Measurements from ENCODE around the gene KIF19. TPM values are rescaled to one million over a fixed set of nuclear protein-coding genes. Genes with fewer than 3 reads are reported as not detected.

The KIF19 gene
- total RNA-seq, 6 donors from 2014 or later, result 0.46 to 13.7 (median 3.8) TPM

- H3K27me3 ChIP-seq, result peaks cover 0 to 41% (median 19%) of the 10 kb centered on the region in 4 donors
- H3K36me3 ChIP-seq, result no peaks in the 10 kb centered on the region
- 5 to 6% methylated on average over 29 to 38 of the region's 55 CpGs for WGBS, 2 donors
- ATAC-seq (ENCODE audit: low FRiP score in 2 of 2) (no peak), DNase-seq (peak in 1 of 2 donors; percentile 79)
- H3K4me3 ChIP-seq, result no peak overlapping the region
- H3K9me3 ChIP-seq, result no peaks in the 10 kb centered on the region
- H3K4me1 ChIP-seq, result peaks cover 0 to 12% (median 2%) of the 10 kb centered on the region in 4 donors
- TF ChIP-seq POLR2A (IDR thresholded peaks at IDR 0.05) (no peak), POLR2AphosphoS5 (IDR thresholded peaks at IDR 0.05) (no peak), EP300 (IDR thresholded peaks at IDR 0.05) (no peak)
- H3K27ac ChIP-seq, result no peak overlapping the region
Observed at GRCh38 chr17:74351552-74352210, 25.7 kb downstream of the KIF19 start.

GRCh38 chr17:74353446-74354060, 27.5 kb downstream of the KIF19 start:
- peaks cover 6 to 22% (median 10%) of the 10 kb centered on the region in 4 donors for H3K4me1 ChIP-seq
- ATAC-seq (ENCODE audit: low FRiP score in 2 of 2) (no peak), DNase-seq (no peak)
- peaks cover 0 to 57% (median 31%) of the 10 kb centered on the region in 4 donors for H3K27me3 ChIP-seq
- TF ChIP-seq POLR2AphosphoS5 (IDR thresholded peaks at IDR 0.05) (no peak), EP300 (IDR thresholded peaks at IDR 0.05) (no peak), POLR2A (IDR thresholded peaks at IDR 0.05) (no peak), CTCF (IDR thresholded peaks at IDR 0.05) (no peak)
- H3K9me3 ChIP-seq, result no peaks in the 10 kb centered on the region
- H3K4me3 ChIP-seq, result no peak overlapping the region
- no peaks in the 10 kb centered on the region for H3K36me3 ChIP-seq
- WGBS, 2 donors, result 69 to 73% methylated on average over 10 of the region's 10 CpGs
- H3K27ac ChIP-seq, result no peak overlapping the region

- TF ChIP-seq POLR2A (IDR thresholded peaks at IDR 0.05) (no peak), POLR2AphosphoS5 (IDR thresholded peaks at IDR 0.05) (no peak), EP300 (IDR thresholded peaks at IDR 0.05) (no peak), CTCF (IDR thresholded peaks at IDR 0.05) (peak in 5 of 6 experiments; percentile 16 to 64 (median 44))
- DNase-seq (peak; percentile 45 to 92), ATAC-seq (ENCODE audit: low FRiP score in 2 of 2) (peak in 1 of 2 donors; percentile 41)
- WGBS, 2 donors, result 10 to 16% methylated on average over 10 to 28 of the region's 29 CpGs
- peaks cover 0 to 57% (median 31%) of the 10 kb centered on the region in 4 donors for H3K27me3 ChIP-seq
- no peaks in the 10 kb centered on the region for H3K36me3 ChIP-seq
- no peak overlapping the region for H3K4me3 ChIP-seq
- H3K9me3 ChIP-seq, result no peaks in the 10 kb centered on the region
- peaks cover 6 to 22% (median 10%) of the 10 kb centered on the region in 4 donors for H3K4me1 ChIP-seq
- H3K27ac ChIP-seq, result no peak overlapping the region
Observed at GRCh38 chr17:74354123-74354522, 28.1 kb downstream of the KIF19 start.

GRCh38 chr17:74354561-74354960, 28.5 kb downstream of the KIF19 start:
- Histone ChIP-seq H3K4me3 (no peak overlapping the region), H3K9me3 (no peaks in the 10 kb centered on the region), H3K27ac (no peak overlapping the region), H3K4me1 (peaks cover 6 to 22% (median 10%) of the 10 kb centered on the region in 4 donors), H3K36me3 (no peaks in the 10 kb centered on the region), H3K27me3 (peaks cover 0 to 57% (median 31%) of the 10 kb centered on the region in 4 donors)
- TF ChIP-seq EP300 (IDR thresholded peaks at IDR 0.05) (no peak), CTCF (IDR thresholded peaks at IDR 0.05) (no peak), POLR2A (IDR thresholded peaks at IDR 0.05) (no peak), POLR2AphosphoS5 (IDR thresholded peaks at IDR 0.05) (no peak)
- WGBS, 2 donors, result 77 to 80% methylated on average over 2 to 10 of the region's 10 CpGs
- ATAC-seq (ENCODE audit: low FRiP score in 2 of 2) (no peak), DNase-seq (peak in 1 of 2 donors; percentile 44)

GRCh38 chr17:74355065-74355464, 29.0 kb downstream of the KIF19 start:
- no peak overlapping the region for H3K27ac ChIP-seq
- ATAC-seq (ENCODE audit: low FRiP score in 2 of 2) (no peak), DNase-seq (peak in 1 of 2 donors; percentile 55)
- H3K27me3 ChIP-seq, result peaks cover 0 to 57% (median 31%) of the 10 kb centered on the region in 4 donors
- H3K4me3 ChIP-seq, result no peak overlapping the region
- H3K9me3 ChIP-seq, result no peaks in the 10 kb centered on the region
- H3K36me3 ChIP-seq, result no peaks in the 10 kb centered on the region
- WGBS, 2 donors, result 84% methylated on average over 6 of the region's 8 CpGs; no CpG with 5 or more reads in 1 of the 2 donors
- H3K4me1 ChIP-seq, result peaks cover 6 to 22% (median 10%) of the 10 kb centered on the region in 4 donors
- TF ChIP-seq POLR2A (IDR thresholded peaks at IDR 0.05) (no peak), EP300 (IDR thresholded peaks at IDR 0.05) (no peak), POLR2AphosphoS5 (IDR thresholded peaks at IDR 0.05) (no peak), CTCF (IDR thresholded peaks at IDR 0.05) (no peak)
